Medulla oblongata (tissue), 1 donor: ENCODE data around the gene RPL37.
"Not testable (repeated sequence)": the region's sequence is repeated elsewhere in the genome, so short reads cannot be mapped to it uniquely, and the experiment has no call there.

Source experiments
- DNase-seq: peaks from one replicate; pipeline ENCODE4 v3.0.0-alpha.2; 2015; ENCODE audit errors: extremely low spot score

Gene RPL37

GRCh38 chr5:40834391-40834848 is 602 bp downstream of the RPL37 start:
- no peak for DNase-seq

GRCh38 chr5:40833712-40834229 is 1.3 kb downstream of the RPL37 start:
- DNase-seq: no peak

- DNase-seq: no peak
Measured at GRCh38 chr5:40832345-40832744, 2.7 kb downstream of the RPL37 start.

GRCh38 chr5:40831346-40832210 is 3.4 kb downstream of the RPL37 start:
- no peak for DNase-seq

- DNase-seq: no peak
Measured at GRCh38 chr5:40829748-40830533, 5.1 kb downstream of the RPL37 start.

- DNase-seq: no peak
Measured at GRCh38 chr5:40828690-40829661, 6.0 kb downstream of the RPL37 start.

- no peak for DNase-seq
Measured at GRCh38 chr5:40828021-40828631, 6.9 kb downstream of the RPL37 start.

GRCh38 chr5:40827188-40827977 is 7.6 kb downstream of the RPL37 start:
- DNase-seq: no peak

- no peak for DNase-seq
Measured at GRCh38 chr5:40826489-40827187, 8.4 kb downstream of the RPL37 start.

- not testable (repeated sequence) for DNase-seq
Measured at GRCh38 chr5:40825461-40826043, 9.5 kb downstream of the RPL37 start.

GRCh38 chr5:40823459-40823858 is 11.6 kb downstream of the RPL37 start:
- DNase-seq: no peak

GRCh38 chr5:40813698-40814281 is 21.2 kb downstream of the RPL37 start:
- DNase-seq: no peak

GRCh38 chr5:40812125-40812524 is 22.9 kb downstream of the RPL37 start:
- no peak for DNase-seq

- DNase-seq: no peak
Measured at GRCh38 chr5:40801771-40802562, 33.1 kb downstream of the RPL37 start.

- peak; percentile 7 for DNase-seq
Measured at GRCh38 chr5:40799258-40799657, 35.8 kb downstream of the RPL37 start.

- no peak for DNase-seq
Measured at GRCh38 chr5:40798801-40799210, 36.2 kb downstream of the RPL37 start.

- peak; percentile 94 for DNase-seq
Measured at GRCh38 chr5:40798012-40798800, 36.8 kb downstream of the RPL37 start, which contains the start of gene PRKAA1. TSS of gene PRKAA1 (minus strand) at chr5:40798374. CDS start at chr5:40798189, 185 bp downstream.
